Activated T-cell treated with anti-CD3 and anti-CD28 coated beads for 24 hours (primary cell): ENCODE results near the gene SSBP4.
"Not testable (repeated sequence)": the region's sequence is repeated elsewhere in the genome, so short reads cannot be mapped to it uniquely, and the experiment has no call there.

Source experiments
- DNase-seq: peaks from one replicate; pipeline ENCODE4 v3.0.0-alpha.2; 2020; ENCODE audit warnings: low read depth

SSBP4 gene

DNA sequence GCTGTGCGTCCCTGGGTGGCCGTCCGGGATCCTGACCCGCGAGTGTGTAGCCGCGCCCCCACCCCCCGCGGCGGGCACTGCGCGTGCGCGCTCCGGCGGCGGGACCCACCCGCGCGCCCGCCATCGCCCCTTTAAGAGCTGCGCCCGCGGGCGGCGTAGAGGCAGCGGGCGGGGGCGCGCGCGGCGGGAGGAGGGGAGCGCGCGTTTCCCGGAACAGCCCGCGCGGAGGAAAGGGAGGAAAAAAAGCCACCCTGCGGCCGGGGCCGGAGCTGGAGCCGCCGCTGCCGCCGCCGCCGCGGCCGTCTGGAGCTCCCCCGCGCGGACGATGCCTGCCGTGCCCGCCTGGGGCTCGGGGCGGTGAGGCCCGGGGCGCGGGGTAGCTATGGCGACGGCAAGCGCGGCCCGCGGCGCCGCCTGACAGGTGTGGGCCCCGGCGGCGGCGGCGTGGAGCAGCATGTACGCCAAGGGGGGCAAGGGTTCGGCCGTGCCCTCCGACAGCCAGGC is at the start of gene SSBP4:
TSS of gene SSBP4 (plus strand) at position 204 of the 504 bp plus-strand sequence. CDS start at position 455, 251 bp downstream.
- DNase-seq, result peak; percentile 56

DNA sequence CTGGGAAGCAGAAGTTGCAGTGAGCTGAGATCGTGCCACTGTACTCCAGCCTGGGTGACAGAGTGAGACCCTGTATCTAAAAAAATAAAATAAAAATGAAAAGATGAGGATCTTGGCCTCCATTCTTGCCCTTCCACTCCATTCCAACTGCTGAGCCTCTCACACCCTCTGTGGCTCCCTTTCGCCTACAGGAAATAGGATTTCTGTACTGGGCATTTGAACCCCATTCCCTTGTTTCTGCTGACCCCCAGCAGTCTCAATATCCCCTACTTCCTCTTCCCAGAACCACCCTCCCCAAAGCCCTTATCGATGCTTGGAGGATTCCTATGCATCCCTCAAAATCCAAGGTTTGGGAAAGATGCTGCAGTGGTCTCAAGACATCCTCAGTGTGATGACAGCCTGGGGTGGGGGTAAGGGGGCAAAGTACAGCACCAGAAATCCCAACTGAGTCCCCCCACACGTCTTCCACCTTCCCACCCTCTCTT is 45.7 kb upstream of the SSBP4 start:
- DNase-seq, result no peak

GRCh38 chr19:18373892-18374629 is 45.1 kb upstream of the SSBP4 start:
- peak; percentile 24 for DNase-seq

DNA sequence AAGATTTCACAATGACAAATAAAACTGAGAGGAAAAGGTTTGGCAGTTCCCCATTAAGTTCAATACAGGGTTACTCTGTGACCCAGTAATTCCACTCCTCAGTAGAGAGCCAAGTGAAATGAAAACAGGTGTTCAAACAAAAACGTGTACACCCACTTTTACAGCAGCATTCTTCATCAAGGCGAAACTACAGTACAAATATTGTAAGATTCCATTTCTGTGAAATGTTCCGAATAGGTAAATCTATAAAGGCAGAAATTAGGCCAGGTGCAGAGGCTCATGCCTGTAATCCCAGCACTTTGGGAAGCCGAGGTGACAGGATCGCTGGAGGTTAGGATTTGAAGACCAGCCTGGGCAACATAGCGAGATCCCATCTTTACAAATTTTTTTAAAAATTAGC is 42.2 kb upstream of the SSBP4 start:
- no peak for DNase-seq

GRCh38 chr19:18379803-18380747 is 39.1 kb upstream of the SSBP4 start:
- DNase-seq, result no peak

DNA sequence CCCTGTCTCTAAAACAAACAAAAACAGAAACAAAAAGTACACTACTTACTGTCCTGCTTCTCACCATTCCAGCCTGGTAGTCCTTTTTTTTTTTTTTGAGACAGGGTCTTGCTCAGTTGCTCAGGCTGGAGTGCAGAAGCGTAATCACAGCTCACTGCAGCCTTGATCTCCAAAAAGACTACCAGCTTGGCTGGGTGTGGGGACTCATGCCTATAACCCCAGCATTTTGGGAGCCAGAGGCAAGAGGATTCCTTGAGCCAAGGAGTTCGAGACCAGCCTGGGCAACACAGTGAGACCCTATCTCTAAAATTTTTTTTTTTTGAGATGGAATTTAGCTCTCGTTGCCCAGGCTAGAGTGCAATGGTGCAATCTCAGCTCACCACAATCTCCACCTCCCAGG is 38.4 kb upstream of the SSBP4 start:
- DNase-seq, result no peak

DNA sequence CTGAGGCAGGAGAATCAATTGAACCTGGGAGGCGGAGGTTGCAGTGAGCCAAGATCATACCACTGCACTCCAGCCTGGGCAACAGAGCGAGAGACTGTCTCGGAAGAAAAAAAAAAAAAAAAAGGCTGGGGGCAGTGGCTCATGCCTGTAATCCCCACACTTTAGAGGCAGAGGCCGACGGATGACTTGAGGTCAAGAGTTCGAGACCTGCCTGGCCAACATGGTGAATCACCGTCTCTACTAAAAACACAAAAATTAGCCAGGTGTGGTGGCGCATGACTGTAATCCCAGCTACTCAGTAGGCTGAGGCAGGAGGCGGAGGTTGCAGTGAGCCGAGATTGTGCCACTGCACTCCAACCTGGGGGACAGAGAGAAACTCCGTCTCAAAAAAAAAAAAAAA is 35.6 kb upstream of the SSBP4 start:
- DNase-seq, result not testable (repeated sequence)

DNA sequence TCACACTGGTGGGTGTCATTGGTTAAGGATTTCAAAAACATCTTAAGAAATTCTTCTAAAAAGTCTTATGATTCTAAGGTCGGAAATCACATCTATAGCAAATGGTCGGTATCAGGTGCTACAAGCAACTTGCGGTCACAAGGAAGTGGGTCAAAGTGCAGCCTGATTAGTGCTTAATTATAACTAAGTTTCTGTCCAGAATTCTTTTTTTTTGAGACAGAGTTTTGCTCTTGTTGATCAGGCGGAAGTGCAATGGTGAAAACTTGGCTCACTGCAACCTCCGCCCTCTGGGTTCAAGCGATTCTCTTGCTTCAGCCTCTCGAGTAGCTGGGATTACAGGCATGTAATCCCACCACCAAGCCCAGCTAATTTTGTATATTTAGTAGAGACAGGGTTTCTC is 34.4 kb upstream of the SSBP4 start:
- no peak for DNase-seq

GRCh38 chr19:18385359-18385674 is 33.9 kb upstream of the SSBP4 start:
- DNase-seq, result no peak

DNA sequence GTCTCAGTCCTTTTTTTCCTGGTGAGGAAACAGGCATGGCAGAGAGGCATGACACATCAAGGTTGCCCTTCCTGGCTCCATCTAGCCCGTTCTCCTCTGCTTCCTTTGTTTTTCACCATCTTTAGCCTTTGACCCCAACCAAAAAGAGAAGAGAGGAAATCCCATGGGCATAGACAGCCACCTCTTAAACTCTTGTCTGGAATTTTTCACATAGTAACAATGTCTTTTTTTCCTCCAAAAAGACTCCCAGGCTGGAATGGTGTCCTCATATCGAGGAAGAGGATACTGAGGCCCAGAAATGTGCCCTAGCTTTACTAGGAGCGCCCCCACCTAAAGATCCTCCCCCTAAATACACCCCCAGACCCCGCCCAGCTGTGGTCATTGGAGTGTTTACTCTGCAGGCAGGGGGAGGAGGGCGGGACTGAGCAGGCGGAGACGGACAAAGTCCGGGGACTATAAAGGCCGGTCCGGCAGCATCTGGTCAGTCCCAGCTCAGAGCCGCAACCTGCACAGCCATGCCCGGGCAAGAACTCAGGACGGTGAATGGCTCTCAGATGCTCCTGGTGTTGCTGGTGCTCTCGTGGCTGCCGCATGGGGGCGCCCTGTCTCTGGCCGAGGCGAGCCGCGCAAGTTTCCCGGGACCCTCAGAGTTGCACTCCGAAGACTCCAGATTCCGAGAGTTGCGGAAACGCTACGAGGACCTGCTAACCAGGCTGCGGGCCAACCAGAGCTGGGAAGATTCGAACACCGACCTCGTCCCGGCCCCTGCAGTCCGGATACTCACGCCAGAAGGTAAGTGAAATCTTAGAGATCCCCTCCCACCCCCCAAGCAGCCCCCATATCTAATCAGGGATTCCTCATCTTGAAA is 33.3 kb upstream of the SSBP4 start, which contains the start of gene GDF15:
TSS of gene GDF15 (plus strand) at position 484 of the 868 bp plus-strand sequence. CDS start at position 516, 32 bp downstream.
- DNase-seq, result no peak

GRCh38 chr19:18386543-18387271 is 32.5 kb upstream of the SSBP4 start:
- DNase-seq, result no peak

DNA sequence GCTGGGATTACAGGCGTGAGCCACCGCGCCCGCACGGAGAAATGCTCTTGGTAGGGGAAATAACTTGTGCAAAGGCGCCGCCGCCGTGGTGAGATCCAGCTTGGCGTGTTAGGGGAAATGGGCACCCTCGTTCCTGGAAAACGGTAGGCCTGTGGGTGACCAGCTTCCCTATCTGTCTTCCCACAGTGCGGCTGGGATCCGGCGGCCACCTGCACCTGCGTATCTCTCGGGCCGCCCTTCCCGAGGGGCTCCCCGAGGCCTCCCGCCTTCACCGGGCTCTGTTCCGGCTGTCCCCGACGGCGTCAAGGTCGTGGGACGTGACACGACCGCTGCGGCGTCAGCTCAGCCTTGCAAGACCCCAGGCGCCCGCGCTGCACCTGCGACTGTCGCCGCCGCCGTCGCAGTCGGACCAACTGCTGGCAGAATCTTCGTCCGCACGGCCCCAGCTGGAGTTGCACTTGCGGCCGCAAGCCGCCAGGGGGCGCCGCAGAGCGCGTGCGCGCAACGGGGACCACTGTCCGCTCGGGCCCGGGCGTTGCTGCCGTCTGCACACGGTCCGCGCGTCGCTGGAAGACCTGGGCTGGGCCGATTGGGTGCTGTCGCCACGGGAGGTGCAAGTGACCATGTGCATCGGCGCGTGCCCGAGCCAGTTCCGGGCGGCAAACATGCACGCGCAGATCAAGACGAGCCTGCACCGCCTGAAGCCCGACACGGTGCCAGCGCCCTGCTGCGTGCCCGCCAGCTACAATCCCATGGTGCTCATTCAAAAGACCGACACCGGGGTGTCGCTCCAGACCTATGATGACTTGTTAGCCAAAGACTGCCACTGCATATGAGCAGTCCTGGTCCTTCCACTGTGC is 30.9 kb upstream of the SSBP4 start:
- peak; percentile 77 for DNase-seq

DNA sequence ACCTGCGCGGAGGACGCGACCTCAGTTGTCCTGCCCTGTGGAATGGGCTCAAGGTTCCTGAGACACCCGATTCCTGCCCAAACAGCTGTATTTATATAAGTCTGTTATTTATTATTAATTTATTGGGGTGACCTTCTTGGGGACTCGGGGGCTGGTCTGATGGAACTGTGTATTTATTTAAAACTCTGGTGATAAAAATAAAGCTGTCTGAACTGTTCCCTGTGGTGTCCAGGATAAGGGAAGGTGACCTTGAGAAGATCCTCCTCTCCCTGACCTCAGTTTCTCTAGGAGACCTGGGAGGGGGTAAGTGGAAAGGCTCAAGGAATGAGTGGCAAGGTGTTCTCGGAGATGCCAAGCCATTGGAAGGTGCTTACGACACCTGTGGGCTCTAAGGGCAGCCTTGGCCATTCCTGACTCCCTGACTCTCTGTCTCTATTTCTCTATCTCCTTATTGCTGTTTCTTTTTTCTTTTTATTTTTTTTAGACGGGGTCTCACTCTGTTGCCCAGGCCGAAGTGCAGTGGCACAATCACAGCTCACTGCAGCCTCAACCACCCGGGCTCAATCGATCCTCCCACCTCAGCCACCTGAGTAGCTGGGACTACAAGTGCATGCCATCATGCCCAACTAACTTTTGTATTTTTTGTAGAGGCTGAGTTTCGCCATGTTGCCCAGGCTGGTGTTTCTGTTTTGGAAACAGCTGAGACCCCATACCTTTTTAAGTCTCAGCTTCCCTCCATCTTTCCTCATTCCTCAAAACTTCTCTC is 30.1 kb upstream of the SSBP4 start:
- no peak for DNase-seq

DNA sequence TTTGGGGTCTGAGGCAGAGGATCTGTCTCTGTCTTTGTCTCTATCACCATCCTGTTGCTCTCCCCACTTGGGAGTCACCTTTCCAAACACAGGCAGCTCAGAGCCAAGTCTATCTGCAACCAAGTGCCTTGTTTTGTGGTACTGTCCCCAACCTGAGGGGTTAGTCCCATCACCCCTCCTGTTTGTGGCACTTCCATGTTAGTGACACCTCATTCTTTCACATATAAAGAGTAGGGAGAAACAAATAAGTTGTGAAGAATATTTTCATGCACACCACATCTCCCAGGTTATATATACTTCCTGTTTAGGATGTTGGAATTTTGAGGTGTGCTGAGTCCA is 29.5 kb upstream of the SSBP4 start:
- no peak for DNase-seq

DNA sequence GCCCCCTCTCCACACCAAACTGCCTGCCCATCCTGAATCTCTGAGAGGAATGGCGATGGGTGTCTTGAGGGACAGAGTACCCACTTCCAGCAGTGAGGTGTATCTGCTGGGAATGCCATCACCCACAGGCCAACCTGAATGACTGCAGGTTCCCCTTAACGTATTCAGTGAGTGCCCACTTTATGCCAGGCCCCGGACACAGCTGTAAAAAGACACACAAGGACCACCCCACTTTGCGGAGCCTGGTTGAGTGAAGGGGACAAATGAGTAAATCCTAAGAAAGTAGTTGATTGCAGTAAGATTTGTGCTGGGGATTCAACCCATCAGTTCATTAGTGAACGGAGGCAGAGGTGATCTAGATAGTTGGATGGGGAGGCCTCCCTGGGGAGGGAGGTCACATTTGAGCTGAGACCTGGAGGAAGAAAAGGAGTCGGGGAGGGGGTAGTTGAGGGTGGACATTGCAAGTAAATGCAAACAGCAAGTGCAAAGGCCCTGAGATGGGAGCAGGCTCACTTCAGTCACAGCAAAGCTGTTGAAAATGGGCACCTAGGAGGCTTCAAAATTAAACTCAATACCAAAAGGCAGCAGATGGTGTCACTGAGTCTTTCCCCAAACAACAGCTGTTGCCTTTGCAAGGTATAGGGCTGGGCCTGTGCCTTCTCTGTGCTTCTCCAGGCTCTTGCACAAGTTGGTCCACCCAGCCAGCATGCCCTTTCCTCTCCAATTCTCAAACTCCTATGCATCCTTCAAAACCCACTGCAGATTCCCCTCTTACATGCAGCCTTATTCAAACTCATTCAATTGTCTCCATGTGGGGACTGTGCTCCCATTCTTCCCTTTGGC is 28.9 kb upstream of the SSBP4 start:
- no peak for DNase-seq

GRCh38 chr19:18391509-18392075 is 27.6 kb upstream of the SSBP4 start:
- DNase-seq, result no peak

GRCh38 chr19:18392417-18392816 is 26.8 kb upstream of the SSBP4 start:
- DNase-seq, result no peak

DNA sequence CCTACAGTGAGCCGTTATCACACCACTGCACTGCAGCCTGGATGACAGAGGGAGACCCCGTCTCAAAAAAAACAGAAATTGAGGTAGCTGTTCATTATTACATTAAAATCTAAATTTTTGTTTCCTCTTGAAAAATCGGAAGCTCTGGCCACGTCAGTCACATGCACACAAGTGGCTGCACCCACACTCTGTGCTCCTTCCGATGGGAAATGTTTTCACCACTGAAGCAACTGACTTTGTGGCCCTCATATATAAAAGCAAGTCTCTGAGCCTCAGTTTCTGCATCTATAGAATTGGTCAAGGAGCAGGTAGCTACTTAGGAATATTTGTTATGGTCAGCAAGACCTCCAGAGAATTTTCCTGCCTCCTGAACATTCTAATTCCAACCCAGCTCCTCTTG is 26.3 kb upstream of the SSBP4 start:
- no peak for DNase-seq
